CD14-positive monocyte (primary cell): Measurements from ENCODE around the gene SMG6. TPM values are rescaled to one million over a fixed set of nuclear protein-coding genes. Genes with fewer than 3 reads are reported as not detected.

Experiments
- DNase-seq, 3 donors: peaks; one replicate each; pipeline ENCODE4 v3.0.0-alpha.2; 2011 to 2022
- H2AFZ ChIP-seq: 2 replicates; pipeline ENCODE4 v1.6.0; 2012; ENCODE audit warnings: mild to moderate bottlenecking, low read depth, low read length, inconsistent platforms; ENCODE audit not compliant: insufficient read depth, poor library complexity, severe bottlenecking
- H3K27ac ChIP-seq, 2 donors: 1 replicate in 1 of 2; 2 replicates in 1 of 2; pipeline ENCODE4 v1.5.1; 2012 to 2013; ENCODE audit warnings: low read length in 2 of 2, control low read depth in 1 of 2, inconsistent platforms in 1 of 2, low read depth in 1 of 2, mild to moderate bottlenecking in 1 of 2
- H3K27me3 ChIP-seq, 2 donors: one replicate each; pipeline versions ENCODE4 v1.6.0 to v1.6.1; 2011 to 2013; ENCODE audit warnings: low read length in 2 of 2; ENCODE audit not compliant: control insufficient read depth in 2 of 2, insufficient read depth in 2 of 2
- H3K36me3 ChIP-seq, 2 donors: replicated peaks in 1 of 2; 1 replicate in 1 of 2; 2 replicates in 1 of 2; pipeline versions ENCODE4 v1.5.1 to v1.6.1; 2012 to 2013; ENCODE audit warnings: low read length in 2 of 2, control low read depth in 1 of 2, inconsistent platforms in 1 of 2, mild to moderate bottlenecking in 1 of 2; ENCODE audit not compliant: insufficient read depth in 2 of 2, control insufficient read depth in 1 of 2
- H3K4me1 ChIP-seq, 2 donors: 1 replicate in 1 of 2; 2 replicates in 1 of 2; pipeline versions ENCODE4 v1.5.1 to v1.6.1; 2012 to 2013; ENCODE audit warnings: low read length in 2 of 2, control low read depth in 1 of 2, inconsistent platforms in 1 of 2, mild to moderate bottlenecking in 1 of 2, moderate library complexity in 1 of 2; ENCODE audit not compliant: insufficient read depth in 2 of 2, control insufficient read depth in 1 of 2
- H3K4me2 ChIP-seq: replicated peaks from 2 replicates; pipeline ENCODE3; 2012; ENCODE audit warnings: low read length, moderate library complexity, mild to moderate bottlenecking; ENCODE audit not compliant: poor library complexity, severe bottlenecking; ENCODE audit errors: extremely low read depth
- H3K4me3 ChIP-seq, 3 experiments: fragments of 200-600 bp in 1 of 3; sonication (generic) in 1 of 3; replicated peaks in 1 of 3; 1 replicate in 2 of 3; 2 replicates in 1 of 3; pipeline ENCODE4 v1.5.1; 2011 to 2013; ENCODE audit warnings: low read length in 3 of 3, mild to moderate bottlenecking in 3 of 3, control low read depth in 2 of 3, low read depth in 2 of 3, inconsistent platforms in 1 of 3, moderate library complexity in 1 of 3
- H3K79me2 ChIP-seq: 2 replicates; pipeline ENCODE4 v1.6.0; 2012; ENCODE audit warnings: mild to moderate bottlenecking, control low read depth, inconsistent platforms, low read length, moderate library complexity; ENCODE audit not compliant: insufficient read depth
- H3K9ac ChIP-seq: 2 replicates; pipeline ENCODE4 v1.6.0; 2017; ENCODE audit warnings: low read length, mild to moderate bottlenecking; ENCODE audit not compliant: insufficient read depth, poor library complexity, severe bottlenecking
- H3K9me3 ChIP-seq, 2 donors: replicated peaks in 1 of 2; 1 replicate in 1 of 2; 2 replicates in 1 of 2; pipeline versions ENCODE4 v1.5.1 to v1.6.1; 2012 to 2013; ENCODE audit warnings: low read length in 2 of 2, control low read depth in 1 of 2; ENCODE audit not compliant: control insufficient read depth in 1 of 2, insufficient read depth in 1 of 2
- H4K20me1 ChIP-seq: 2 replicates; pipeline ENCODE4 v1.6.0; 2012; ENCODE audit warnings: mild to moderate bottlenecking, low read length, control low read depth, moderate library complexity; ENCODE audit not compliant: insufficient read depth
- H3K27ac Mint-ChIP-seq, 7 donors: one replicate each; pipeline ENCODE4 v1.8.0; 2020; ENCODE audit warnings: mild to moderate bottlenecking in 7 of 7, mixed read lengths in 7 of 7, moderate library complexity in 6 of 7, inconsistent platforms in 2 of 7
- H3K27me3 Mint-ChIP-seq, 3 donors: one replicate each; pipeline ENCODE4 v1.8.0; 2021 to 2022; ENCODE audit warnings: low read depth in 3 of 3, mild to moderate bottlenecking in 3 of 3, mixed read lengths in 3 of 3, moderate library complexity in 3 of 3, inconsistent platforms in 1 of 3
- H3K36me3 Mint-ChIP-seq, 2 donors: one replicate each; pipeline ENCODE4 v1.8.0; 2020; ENCODE audit warnings: mixed read lengths in 2 of 2, inconsistent platforms in 1 of 2, mild to moderate bottlenecking in 1 of 2
- H3K4me1 Mint-ChIP-seq: one replicate; pipeline ENCODE4 v1.8.0; 2020; ENCODE audit warnings: mild to moderate bottlenecking, mixed read lengths
- H3K4me3 Mint-ChIP-seq, 2 donors: one replicate each; pipeline ENCODE4 v1.8.0; 2020; ENCODE audit warnings: mild to moderate bottlenecking in 2 of 2, mixed read lengths in 2 of 2, moderate library complexity in 1 of 2
- H3K9me3 Mint-ChIP-seq, 7 donors: one replicate each; pipeline ENCODE4 v1.8.0; 2020 to 2022; ENCODE audit warnings: mixed read lengths in 7 of 7, mild to moderate bottlenecking in 6 of 7, moderate library complexity in 6 of 7, inconsistent platforms in 2 of 7
- WGBS: methylation state at CpG from one replicate; pipeline ENCODE4 v1.1.5; 2013; ENCODE audit warnings: missing lambda C conversion rate; ENCODE audit not compliant: insufficient coverage; 5-methylcytosine and 5-hydroxymethylcytosine counted together
- intact Hi-C, 2 donors: fragments of 100-400 bp; cut with micrococcal nuclease; formaldehyde crosslinking; loops; one replicate each; pipeline versions ENCODE4 v1.15.0 to v1.15.1; 2023
- polyA plus RNA-seq, 3 donors: library from polyadenylated mRNA; depleted of rRNA in 1 of 3; unstranded in 2 of 3; stranded (reverse) in 1 of 3; fragments of 300-500 nt in 2 of 3; fragments of >200 nt in 1 of 3; fragmentation: Illumina TruSeq in 2 of 3; gene quantifications; 1 replicate in 2 of 3; 2 replicates in 1 of 3; pipeline ENCODE4 v1.2.3, GENCODE V29; 2012 to 2021
- TF ChIP-seq, protein P1 (sequence below): fragments of 200-600 bp; IDR thresholded peaks from one replicate; pipeline ENCODE4 v1.8.0; 2022; ENCODE audit warnings: antibody characterized with exemption, mild to moderate bottlenecking

The SMG6 gene
- polyA plus RNA-seq, 3 donors, result 0.67 to 7.1 (median 1.1) TPM

DNA sequence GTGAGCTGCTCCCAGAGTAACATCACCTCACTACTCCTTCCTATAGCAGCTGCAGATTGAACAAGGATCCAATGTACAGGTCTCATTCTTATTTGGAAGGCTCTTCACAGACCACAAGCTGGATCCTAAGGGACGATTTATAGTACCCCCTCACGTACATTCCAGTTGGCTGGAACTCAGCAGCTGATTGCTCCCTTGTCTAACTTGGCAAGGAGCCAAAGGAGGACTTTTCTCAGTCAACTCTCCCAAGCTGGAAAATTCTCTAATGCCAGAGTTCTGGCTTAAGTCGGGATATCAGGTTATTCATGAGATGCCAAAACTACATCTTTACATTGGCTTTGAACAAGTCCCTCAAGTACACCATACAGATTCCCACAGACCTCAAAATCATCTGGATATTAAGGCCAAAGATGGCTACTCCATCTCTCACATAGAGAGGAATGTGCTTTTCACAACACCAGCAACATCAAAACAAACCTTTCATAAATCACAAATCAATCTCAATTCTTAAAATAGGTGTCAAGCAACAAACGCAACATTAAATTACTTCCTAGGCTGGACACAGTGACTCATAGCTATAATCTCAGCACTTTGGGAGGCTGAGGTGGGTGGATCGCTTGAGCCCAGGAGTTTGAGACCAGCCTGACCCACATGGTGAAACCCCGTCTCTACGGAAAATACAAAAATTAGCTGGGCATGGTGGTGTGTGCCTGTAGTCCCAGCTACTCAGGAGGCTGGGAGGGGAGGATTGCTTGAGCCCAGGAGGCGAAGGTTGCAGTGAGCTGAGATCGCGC, 39.3 kb downstream of the SMG6 start:
- Histone ChIP-seq H3K27ac (no peak overlapping the region), H3K4me1 (no peaks in the 10 kb centered on the region), H3K4me2 (no peak overlapping the region), H3K9me3 (no peaks in the 10 kb centered on the region), H3K36me3 (peaks cover 6 to 52% of the 10 kb centered on the region in 2 donors), H3K9ac (no peak overlapping the region), H4K20me1 (peaks cover 6% of the 10 kb centered on the region), H3K27me3 (no peaks in the 10 kb centered on the region), H2AFZ (no peak overlapping the region), H3K4me3 (no peak overlapping the region), H3K79me2 (no peaks in the 10 kb centered on the region)
- H3K4me3 Mint-ChIP-seq, result no peak overlapping the region
- no peak for DNase-seq
- no peaks in the 10 kb centered on the region for H3K27me3 Mint-ChIP-seq
- WGBS, result 99% methylated on average over 6 of the region's 10 CpGs
- intact Hi-C loops, result no loop called here
- peaks cover 14% of the 10 kb centered on the region for H3K4me1 Mint-ChIP-seq
- H3K27ac Mint-ChIP-seq, result no peak overlapping the region
- H3K36me3 Mint-ChIP-seq, result peaks cover 32 to 53% of the 10 kb centered on the region in 2 donors
- H3K9me3 Mint-ChIP-seq, result no peaks in the 10 kb centered on the region
- TF ChIP-seq, protein P1, sequence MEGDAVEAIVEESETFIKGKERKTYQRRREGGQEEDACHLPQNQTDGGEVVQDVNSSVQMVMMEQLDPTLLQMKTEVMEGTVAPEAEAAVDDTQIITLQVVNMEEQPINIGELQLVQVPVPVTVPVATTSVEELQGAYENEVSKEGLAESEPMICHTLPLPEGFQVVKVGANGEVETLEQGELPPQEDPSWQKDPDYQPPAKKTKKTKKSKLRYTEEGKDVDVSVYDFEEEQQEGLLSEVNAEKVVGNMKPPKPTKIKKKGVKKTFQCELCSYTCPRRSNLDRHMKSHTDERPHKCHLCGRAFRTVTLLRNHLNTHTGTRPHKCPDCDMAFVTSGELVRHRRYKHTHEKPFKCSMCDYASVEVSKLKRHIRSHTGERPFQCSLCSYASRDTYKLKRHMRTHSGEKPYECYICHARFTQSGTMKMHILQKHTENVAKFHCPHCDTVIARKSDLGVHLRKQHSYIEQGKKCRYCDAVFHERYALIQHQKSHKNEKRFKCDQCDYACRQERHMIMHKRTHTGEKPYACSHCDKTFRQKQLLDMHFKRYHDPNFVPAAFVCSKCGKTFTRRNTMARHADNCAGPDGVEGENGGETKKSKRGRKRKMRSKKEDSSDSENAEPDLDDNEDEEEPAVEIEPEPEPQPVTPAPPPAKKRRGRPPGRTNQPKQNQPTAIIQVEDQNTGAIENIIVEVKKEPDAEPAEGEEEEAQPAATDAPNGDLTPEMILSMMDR, result no peak

DNA sequence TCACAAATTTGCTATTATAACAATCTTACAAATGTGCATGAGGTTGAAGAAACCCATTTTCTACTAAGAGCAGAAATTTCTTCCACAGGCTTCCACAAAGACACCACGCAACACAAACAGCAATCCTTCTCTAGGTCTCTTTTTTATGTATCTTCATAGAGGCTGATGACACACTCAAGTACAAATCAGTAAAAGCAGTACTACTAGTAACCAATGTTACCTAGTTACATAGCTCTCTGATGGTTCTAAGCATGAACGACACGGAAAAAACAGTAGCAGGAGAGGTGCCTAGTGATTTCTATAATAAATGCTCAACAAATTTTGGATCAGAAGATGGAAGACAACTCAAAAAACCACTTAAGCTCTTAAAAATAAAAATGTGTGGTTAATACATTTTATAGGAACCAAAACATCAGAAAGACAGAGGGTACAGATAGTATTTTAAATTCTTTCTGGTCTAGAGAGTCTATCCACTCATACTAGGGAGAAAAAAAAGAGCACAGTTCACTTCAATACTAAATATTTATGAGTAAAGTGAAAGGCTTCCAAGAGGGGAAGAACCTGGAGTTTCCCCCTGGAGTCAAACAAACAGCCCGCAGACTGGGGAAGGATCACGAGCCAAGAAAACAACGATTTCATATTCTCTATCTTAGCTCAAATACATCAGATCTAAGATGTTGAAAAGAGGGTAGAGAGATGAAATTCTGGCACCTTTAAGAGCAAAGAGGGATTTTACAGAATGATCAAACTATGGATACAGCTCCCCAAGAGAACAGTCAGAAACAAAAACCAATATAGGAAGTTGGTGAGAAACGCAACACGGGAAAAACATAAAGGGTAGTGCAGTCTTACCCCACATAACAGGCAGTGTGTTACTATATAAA, 40.2 kb downstream of the SMG6 start:
- Histone ChIP-seq H3K27me3 (no peaks in the 10 kb centered on the region), H3K36me3 (peaks cover 6 to 52% of the 10 kb centered on the region in 2 donors), H4K20me1 (peaks cover 8% of the 10 kb centered on the region), H3K4me1 (no peaks in the 10 kb centered on the region), H2AFZ (no peak overlapping the region), H3K9me3 (no peaks in the 10 kb centered on the region), H3K4me3 (no peak overlapping the region), H3K4me2 (no peak overlapping the region), H3K9ac (no peak overlapping the region), H3K27ac (no peak overlapping the region), H3K79me2 (no peaks in the 10 kb centered on the region)
- Mint-ChIP-seq H3K36me3 (peaks cover 34 to 53% of the 10 kb centered on the region in 2 donors), H3K4me3 (no peak overlapping the region), H3K27ac (no peak overlapping the region), H3K4me1 (peaks cover 14% of the 10 kb centered on the region), H3K9me3 (no peaks in the 10 kb centered on the region), H3K27me3 (no peaks in the 10 kb centered on the region)
- WGBS, result 86% methylated on average over 1 of the region's 8 CpGs
- DNase-seq, result no peak
- TF ChIP-seq, protein P1, result no peak
- intact Hi-C loops, result no loop called here
